HPDE6-E6E7 (cell line): Measurements from ENCODE around the gene POU2F2.
A peak's percentile ranks its signal among the peaks of the same experiment; 100 is the strongest.

Experiments used
- DNase-seq: peaks from one replicate; pipeline ENCODE4 v3.0.0; 2011; ENCODE audit warnings: missing footprints; ENCODE audit errors: extremely low spot score

The POU2F2 gene

DNA sequence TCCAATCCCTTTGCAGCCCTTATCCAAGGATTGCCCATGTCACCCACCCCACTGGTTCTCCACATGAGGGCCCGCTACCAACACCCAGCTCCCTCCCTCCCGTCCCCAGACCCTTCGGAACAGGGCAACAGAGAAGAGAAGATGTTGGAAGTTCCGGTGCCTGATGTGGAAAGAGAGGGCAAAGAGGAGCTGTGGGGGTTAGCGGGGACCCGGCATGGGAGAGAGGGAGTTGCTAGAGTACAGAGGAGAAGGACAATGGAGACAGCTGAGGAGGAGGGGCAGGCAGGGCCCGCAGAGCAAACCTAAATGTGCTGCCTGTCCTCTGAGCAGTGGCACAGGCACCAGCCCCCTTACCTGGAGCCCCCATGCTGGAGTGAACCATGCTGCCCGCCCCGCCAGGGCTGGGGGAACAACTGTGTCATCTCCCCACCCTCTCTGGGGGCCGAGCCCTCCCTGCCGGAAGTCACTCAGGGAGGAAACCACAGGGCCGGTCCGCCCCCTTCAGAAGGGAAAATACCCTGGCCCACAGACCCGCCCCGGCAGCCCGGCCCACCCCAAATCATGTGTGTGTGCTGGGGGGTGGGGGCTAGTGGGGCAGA is at the start of gene POU2F2:
TSS of gene POU2F2 (minus strand) at position 417 of the 599 bp plus-strand sequence. CDS start at position 382, 35 bp downstream.
- DNase-seq = no peak

DNA sequence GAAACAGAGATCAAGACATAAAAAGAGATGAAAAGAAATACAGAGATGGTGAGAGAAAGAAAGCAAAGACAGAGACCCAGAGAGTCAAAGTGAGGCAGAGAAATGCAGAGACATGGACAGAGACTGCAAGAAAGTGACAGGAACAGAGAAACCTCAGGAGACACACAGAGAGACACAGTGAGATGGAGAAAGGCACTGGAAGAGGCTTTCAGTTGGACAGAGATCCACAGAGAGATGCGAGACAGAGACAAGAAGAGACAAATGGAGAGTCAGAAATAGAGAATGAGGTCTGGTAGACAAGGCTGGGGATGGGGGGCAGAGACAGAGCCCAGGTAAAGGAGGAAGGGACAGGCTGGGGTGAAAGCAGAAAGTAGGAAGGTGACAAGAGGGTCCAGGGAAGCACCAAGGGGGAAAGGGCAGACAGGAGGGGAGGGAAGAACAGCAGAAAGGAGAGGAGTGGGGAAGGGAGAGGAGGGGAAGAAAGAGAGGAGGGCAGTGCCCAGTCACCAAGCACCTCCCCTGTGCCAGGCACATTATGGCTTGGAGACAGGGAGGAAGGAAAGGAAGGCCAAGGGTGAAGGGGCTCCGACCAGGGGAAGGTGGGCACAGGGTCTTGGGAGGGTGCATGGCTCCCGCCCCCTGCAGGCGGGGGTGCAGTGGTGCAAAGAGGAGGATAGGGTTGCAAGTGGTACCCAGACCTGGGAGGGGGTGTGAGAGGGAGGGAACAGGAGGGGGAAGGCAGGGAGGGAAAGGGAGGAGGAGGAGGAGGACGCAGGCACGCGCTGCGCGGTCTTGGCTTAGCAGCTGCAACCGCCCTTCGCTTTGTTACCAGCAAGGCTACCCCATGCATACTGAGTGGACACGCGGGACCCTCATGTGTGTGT is 46.8 kb upstream of the POU2F2 start:
- DNase-seq = no peak

DNA sequence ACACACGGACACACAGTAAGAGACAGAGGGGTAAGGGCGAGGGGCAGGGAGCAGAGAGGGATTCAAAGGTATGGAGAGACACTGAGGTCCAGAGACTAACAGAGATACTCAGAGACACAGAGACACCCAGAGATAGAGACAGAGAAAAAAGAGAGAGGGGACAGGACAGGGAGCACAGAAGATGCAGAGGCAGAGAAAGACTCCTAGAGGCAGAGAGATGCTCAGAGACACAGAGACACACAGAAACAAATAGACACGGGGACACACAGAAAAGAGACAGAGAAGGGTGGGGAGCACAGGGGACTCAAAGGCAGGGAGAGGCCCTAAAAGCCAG is 45.4 kb upstream of the POU2F2 start:
- no peak for DNase-seq

DNA sequence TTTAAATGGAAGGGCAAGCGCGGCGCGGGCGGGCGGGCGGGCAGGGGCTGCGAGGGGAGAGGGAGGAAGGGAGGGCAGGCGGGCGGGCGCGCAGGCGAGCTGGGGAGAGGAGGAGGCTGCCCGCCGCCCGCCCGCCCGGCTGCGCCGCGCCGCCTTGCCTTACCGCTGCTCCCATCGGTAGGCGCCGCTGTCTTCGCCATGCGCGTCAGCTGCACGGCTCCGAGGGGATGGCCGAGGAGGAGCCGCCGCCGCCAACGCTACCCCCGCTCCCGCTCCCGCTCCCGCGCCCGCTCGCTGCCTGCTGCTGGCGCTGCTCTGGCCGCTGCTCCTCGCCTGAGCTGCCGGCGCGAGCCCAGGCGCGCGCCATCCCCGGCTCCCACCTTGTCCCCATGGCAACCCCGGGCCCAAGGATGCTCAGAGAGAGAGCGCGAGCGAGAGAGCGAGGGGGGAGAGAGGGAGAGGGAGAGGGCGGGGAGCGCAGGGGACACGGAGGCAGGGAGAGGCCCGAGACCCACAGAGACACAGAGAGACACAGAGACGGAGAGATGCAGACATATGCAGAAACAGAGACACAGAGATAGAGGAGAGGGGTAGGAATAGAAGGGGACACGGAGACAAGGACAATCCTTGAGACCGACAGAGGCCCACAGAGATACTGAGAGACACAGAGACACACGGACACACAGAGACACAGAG is 44.9 kb upstream of the POU2F2 start:
- DNase-seq = peak; percentile 62

DNA sequence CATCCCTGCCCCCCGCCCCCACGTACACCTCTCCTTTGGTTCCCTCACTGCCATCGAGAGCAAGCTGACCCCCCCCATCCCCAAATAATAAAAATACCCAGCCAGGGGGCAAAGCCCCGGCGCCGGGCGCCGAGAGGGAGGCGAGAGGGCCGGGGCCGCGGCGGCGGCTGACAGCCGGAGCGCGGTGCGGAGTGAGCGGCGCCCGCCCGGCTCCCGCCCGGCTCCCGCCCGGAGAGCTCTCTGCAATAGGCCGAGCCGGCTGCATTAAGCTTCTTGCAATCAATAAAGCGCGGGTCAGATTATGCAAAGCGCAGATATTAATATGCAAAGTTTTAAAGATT is 44.4 kb upstream of the POU2F2 start:
- DNase-seq = no peak

DNA sequence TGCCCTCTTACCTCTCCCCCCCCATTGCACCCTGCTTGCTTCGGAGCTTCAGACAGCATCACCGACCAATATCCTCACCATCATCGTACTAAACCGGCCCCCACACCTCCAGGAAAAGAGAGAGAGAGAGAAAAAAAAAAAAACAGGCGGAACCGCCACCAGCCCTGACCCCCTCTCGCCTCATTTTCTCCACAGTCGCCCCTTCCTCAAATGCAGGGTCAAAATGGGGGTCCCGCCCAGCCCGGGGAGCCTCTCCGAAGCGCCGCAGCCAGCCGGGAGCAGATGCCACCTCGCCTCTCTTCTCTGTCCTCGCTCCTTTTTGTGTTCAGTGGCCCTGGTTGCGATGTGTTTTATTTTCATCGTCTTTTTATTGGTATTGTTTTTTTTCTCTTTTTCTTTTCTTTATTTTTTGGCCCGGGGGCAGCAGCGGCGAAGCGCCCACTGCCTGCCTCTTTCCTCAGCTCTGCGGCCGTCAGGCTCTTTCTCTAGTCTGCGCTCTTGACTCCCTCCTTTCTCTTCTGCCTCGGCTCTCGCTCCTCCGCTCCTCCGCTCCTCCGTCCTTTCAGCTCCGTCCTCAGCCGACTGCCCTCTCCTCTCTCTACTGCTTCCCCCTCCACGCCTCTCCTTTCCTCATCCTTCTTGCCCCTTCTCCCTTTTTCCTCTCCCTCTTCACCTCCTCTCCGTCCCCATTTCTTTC is 43.9 kb upstream of the POU2F2 start:
- DNase-seq = no peak

DNA sequence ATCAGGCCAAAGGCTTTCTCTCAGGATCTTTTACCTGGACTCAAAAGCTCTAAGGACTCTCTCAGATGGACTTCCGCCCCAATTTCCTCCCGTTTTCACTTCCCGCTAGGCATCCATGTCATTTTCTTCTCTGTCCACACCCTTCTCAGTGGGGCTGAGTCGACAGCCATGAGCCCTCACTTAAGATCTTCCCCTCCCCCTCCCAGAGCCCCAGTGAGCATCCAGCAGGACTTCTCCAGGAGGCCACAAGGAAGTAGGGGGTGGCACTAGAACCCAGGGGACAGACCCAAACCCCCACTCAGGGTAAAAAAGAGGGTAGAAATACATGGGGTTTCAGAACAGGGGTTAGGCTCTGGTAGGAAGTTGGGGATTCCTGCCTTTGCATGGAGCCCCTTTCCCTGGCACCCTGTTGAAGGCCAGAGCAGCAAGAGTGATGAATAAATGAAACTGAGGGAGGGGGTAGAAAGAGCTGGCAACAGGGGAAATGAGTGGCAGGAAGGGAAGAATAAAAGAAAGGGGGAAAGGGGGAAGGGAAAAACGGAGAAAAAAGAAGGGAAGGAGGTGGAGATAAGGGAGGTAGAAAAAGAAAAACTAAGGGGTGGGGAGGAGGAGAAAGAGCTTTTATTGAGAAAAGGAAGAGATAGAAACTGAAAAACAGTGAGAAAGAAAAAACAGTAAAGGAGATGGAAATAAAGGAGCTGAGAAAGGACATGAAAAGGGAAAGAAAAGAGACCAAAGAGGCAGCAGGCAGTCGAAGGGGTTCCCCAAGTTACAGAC is 42.9 kb upstream of the POU2F2 start:
- no peak for DNase-seq

DNA sequence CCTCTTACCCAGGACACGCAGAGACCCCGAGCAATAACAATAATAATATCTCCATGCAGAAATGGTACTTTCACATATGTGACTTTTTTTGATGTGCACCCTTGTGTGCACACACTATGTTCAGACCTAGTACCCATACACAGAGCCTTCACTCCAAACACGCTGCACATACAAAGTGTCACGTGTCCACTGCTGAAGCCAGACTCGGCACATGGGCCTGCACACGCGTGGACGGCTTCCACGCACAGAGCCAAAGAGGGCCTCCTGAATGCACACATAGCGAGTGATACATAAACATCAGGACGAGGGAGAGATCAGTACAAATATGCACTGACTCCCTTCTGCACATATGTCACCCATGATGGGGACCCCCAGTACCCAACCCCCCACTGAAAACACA is 41.9 kb upstream of the POU2F2 start:
- DNase-seq = no peak

DNA sequence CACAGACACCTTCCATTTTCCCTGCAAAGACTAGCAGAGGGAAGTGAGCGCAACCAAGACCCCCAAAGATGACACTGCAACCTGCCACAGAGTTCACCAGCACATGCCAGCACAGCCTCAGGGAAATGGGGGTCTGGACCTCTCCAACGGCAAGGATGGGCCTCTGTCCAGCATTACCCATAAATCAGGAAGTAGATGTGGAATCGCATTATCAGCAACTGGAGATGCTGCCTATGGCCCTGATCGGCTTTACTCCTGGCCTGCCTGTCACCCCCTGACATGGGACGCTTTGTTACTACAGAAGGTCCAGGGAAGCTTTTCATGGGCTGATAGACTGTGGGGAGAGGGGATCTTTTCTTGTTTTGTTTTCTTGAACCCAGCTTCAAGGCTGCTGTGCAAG is 41.4 kb upstream of the POU2F2 start:
- DNase-seq = no peak

DNA sequence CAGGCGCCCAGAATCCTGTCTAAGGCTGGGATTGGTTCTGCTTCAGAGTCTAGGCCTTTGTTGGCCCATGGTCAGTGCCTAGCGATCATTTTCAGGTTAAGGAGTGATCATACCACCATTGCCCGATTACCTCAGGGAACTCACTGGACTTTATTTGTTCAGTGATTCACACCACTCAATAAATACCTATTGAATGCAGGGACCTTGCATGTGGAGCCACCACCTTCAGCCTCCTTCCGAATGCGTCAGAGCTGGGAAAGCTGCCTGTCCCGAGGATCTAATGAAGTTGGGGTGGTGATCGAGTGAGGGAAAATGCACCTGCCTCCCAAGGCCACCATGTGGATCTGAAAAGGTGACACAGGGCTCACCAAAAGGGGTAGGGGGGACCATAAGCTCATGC is 40.0 kb upstream of the POU2F2 start:
- no peak for DNase-seq

DNA sequence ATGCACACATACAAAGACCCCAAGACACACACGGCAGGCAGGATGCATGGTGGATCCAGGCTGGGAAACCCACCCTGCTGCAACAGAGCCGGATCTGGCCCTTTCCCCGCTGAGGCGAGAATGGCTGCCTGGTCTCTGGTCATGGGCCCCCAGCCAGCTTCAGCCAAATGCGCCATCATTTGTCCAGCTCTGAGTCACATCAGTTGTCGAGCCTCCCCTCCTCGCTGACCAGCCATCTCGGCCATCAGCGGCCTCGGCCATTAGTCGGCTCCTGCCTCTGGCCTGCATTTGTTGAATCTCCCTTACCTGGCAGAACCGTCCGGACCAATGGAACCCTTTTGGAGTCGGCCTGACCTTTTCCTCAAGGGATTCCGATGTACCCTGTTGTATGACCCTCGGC is 38.5 kb upstream of the POU2F2 start:
- no peak for DNase-seq

DNA sequence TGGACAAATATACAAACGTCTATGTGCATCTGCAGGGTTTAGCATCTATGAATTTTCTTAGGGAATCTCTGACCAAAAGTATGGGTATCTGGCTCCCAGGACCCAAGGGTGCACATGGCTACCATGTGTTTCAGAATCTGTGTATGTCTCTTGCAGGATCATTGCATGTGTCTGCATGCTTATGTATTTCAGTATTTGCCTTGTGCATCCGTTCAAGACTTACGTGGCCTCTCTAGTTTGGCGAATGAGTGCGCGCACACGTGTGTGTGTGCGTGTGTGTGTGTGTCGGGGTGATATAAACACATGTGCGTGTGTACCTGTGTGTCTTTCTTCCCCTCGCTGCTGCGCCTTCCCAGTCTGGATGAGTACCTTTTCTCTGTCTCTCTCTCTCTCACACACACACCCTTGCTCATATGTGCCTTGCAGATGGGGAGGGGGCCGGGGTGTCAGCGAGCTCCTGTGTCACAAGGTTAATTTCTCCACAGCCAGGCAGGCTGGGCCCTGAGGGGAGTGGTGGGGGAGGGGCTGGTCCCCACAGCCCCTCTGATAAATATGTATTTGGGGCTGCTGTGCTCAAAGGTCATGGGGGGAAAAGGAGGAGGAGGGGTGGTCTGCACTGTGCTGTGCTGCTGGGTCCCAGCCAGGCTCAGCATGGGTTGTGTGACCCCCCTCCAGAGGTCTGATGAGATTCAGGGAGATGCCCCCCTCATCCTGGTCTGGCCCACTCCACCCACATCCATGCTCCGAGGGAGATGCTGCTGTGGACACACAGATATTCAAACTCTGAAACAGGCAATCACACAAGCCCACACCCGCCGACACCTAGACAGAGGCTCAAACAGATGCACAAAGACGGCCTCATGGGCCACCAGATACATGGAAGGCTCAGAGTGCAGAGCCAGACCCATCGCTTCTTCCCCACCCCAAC is 37.5 kb upstream of the POU2F2 start:
- DNase-seq = no peak

DNA sequence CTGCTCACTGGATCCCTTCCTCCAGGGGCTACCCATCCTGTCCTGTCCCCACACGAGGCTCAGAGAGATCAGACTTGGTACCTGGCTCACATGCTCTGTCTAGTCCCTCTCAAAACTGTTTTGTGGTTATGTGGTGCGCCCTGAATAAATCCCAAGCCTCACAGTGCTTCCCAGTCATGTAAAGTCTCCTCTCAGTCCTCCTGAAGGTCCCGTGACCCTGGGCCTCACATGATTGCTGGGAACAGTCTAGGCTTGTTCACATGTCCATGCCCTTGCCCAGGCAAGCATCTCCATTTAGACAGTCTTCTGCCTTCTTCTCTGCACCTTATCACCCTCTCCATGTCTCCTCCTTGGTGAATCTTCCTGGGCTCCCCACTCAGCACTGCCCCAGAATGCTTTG is 36.0 kb upstream of the POU2F2 start:
- DNase-seq = no peak

DNA sequence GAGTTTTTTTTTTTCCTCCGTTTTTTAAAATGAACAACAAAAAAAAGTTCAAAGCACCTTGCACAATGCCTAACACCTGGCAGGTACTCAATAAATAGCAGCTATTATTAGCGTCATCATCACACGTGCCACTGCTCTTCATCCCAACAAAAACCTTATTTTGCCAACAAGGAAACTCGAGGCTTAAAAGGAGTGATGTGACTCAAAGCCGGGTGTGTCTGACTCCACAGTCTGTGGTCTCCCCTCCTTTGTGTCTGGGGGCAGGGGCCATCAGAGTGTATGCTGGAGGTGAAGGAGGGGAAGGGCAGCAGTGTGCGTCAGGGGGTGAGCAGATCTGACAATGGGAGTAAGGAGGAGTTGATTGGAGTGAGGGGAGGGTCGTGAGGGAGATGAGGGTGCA is 34.1 kb upstream of the POU2F2 start:
- no peak for DNase-seq

DNA sequence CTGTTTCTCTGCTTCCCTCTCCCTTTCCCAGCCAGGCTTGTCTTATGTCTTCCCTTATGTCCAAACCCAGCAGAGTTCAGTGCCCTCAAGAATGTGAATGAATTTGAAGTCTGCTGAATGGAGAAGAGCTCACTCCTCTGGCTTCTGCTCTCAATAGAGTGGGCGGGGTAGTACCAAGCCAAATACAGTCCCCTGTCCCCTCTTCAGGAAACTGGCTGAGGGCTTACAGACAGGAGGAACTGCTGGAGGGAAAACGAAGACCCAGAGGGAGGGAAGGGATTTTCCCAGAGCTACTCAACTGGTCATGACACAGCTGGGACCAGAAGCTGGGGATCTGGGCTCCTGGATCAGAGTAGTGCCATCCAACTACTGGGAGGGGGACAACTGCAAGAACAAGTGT is 32.9 kb upstream of the POU2F2 start:
- no peak for DNase-seq

DNA sequence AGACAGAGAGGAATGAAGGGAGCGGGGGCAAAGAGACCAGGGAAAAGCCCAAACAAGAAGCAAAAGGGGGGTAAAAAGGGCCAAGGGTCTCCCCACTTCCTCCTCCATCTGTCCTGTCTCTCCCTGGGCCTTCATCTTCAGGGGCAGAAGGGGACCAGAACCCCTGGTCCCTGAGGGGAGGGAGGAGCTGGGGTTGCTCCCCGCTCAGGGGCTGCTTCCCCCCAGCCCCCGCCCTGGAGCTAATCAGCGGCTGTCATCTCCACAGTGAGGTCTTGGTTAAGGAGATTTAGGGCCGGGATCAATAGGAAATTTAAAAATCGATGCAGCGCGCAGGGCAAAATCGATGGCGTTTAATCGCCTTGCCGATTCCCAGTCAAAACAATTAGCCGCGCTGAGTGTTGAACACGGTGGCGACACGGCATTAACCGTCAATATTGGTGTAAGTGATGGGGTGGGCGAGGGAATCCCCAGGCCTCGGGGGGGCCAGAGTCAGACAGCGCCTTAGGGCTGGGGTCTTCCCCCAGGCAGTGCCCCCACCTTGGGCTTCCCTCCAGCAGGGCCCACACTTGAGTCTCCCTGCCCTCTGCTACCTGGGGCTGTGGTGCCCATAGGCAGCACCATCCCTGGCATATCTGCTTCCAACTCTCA is 29.5 kb upstream of the POU2F2 start:
- no peak for DNase-seq

DNA sequence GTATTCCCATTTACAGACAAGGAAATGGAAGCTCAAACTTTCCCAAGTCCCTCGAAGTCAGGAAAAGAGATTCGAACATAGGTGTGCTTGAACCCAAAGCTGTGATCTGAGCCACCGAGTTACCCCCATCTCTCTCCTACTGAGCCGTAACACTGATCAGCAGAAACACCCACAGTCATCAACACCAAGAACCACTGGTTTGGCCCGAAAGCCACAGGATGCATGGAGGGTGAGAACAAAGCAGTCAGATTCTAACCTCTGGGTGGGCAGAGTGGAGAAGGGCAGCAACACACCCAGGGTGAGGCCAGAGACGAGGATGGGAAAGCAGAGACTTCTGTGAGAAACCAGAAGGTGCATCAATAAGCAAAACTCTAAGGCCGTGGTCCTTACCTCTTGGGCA is 27.7 kb upstream of the POU2F2 start:
- no peak for DNase-seq

DNA sequence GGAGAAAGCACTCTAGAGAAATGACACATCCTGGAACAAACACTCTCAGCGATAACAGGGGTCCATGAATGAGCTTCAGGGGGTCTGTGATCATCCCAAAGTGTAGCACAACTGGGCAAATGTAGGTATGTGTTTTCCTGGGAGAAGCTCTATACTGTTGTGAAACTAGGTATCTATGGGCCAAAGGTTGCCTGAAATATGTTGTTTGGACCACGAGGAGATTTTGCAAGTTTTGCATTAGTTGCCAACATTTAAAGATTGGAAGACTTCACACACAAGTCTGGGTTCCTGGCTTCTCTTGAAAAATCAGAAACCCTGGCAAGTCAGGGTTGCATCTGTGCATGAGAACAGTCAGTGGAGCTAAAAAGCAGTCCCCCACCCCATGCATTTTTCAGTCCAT is 26.7 kb upstream of the POU2F2 start:
- DNase-seq = no peak

DNA sequence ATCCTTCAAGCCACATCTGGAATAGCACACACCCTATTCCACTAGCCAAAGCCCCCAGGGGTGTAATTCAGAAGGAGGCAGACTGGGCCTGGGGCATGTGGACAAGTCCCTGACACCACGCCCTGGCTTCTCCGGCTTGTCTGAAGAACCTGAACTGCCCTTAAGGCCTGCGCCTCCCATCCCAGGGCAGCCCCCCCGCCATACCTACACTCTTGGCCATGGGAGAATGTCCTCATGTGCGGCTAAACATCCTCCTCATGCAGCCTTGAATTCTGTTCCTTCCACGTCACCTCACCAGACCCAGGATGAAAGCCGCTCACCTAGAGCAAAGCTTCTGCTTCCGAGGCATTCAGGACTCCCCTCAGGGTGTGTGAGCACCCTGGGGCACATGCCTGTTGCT is 24.3 kb upstream of the POU2F2 start:
- no peak for DNase-seq

DNA sequence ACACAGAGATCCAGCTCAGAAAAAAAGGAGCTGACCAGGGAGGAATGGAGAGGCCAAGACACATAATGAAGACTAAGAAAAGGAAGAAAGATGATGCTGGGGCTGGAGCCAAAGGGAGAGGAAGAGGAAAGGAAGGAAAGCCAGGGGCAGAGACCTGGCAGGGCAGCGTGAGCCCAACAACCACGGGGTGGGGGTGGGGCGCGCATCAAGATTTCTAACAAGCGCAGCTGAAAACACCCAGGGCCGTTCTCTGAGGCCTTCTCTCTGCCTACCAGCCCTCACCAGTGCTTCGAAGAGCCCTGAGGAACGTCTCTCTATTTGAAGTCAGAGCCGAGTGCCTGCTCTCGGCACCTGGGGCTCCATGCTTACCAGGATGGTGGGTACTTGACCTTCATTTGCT is 23.6 kb upstream of the POU2F2 start:
- no peak for DNase-seq
